DOHH2 (cell line): ENCODE measurements around the gene LRRC4C.

ENCODE experiments used
- EZH2phosphoT487 ChIP-seq: fragments of 200-600 bp; sonication (generic); IDR thresholded peaks from 2 replicates; pipeline ENCODE4 v1.6.1; 2017; ENCODE audit warnings: borderline replicate concordance, mild to moderate bottlenecking, antibody characterized with exemption, low read length, moderate library complexity, mixed read lengths
- TF ChIP-seq, protein P1 (sequence below): fragments of 200-600 bp; sonication (generic); IDR thresholded peaks from one replicate; pipeline ENCODE4 v1.5.1; 2014; ENCODE audit warnings: antibody characterized with exemption, mild to moderate bottlenecking, low read depth, low read length; ENCODE audit not compliant: poor library complexity, severe bottlenecking

GRCh38 chr11:41003339-41004282, 455.8 kb downstream of the LRRC4C start:
- TF ChIP-seq, protein P1, sequence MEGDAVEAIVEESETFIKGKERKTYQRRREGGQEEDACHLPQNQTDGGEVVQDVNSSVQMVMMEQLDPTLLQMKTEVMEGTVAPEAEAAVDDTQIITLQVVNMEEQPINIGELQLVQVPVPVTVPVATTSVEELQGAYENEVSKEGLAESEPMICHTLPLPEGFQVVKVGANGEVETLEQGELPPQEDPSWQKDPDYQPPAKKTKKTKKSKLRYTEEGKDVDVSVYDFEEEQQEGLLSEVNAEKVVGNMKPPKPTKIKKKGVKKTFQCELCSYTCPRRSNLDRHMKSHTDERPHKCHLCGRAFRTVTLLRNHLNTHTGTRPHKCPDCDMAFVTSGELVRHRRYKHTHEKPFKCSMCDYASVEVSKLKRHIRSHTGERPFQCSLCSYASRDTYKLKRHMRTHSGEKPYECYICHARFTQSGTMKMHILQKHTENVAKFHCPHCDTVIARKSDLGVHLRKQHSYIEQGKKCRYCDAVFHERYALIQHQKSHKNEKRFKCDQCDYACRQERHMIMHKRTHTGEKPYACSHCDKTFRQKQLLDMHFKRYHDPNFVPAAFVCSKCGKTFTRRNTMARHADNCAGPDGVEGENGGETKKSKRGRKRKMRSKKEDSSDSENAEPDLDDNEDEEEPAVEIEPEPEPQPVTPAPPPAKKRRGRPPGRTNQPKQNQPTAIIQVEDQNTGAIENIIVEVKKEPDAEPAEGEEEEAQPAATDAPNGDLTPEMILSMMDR, result no peak
- no peak for TF ChIP-seq EZH2phosphoT487
